D721Med (cell line): Measurements from ENCODE around the gene TUBA3E.
A peak's percentile ranks its signal among the peaks of the same experiment; 100 is the strongest.
"Not testable (repeated sequence)": the region's sequence is repeated elsewhere in the genome, so short reads cannot be mapped to it uniquely, and the experiment has no call there.

Experiments
- DNase-seq: peaks from one replicate; pipeline ENCODE4 v3.0.0; 2011; ENCODE audit warnings: low spot score; ENCODE audit not compliant: insufficient read length
- FAIRE-seq: peaks from 2 replicates; lab custom pipeline; 2011; peaks lifted over from hg19 to GRCh38; lab: Jason Lieb, UNC
- TF ChIP-seq, protein P1 (sequence below): IDR thresholded peaks from 2 replicates; pipeline ENCODE4 v1.5.1; 2012; ENCODE audit warnings: mild to moderate bottlenecking, control low read depth; ENCODE audit not compliant: insufficient read depth; ENCODE audit errors: missing control alignments

Gene TUBA3E

DNA sequence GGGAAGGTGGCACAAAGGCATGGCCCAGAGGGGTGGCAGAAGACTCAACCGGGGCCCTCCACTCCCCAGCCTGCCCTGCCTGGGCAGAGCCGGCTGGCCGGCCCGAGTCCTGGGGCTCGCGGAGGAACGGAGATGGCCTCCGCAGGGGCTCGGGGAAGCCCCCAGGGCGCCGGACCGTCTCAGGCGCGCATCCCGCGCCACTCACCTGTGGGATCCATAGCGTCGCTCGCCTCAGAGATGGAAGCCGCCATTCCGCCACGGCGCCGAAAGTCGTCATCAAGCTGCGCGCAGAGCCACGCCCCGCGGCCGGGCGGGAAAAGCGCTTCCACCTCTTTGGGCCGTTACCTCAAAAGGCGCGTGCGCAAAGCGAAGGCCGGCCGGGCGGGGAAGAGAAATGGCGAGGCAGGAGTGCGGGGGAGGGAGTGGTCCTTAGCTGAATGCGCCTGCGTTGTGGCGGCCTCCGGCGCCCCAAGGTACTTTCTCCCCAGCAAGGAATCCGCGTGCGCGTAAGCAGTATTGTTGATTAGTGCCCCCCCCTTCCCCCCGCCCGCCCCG is 16.8 kb downstream of the TUBA3E start, which contains the start of gene SMPD4:
Gene SMPD4 (minus strand): TSS at position 278 of the 555 bp plus-strand sequence. CDS start 5,010 bp downstream, outside the sequence.
- DNase-seq (peak; percentile 82), FAIRE-seq (no peak)
- TF ChIP-seq, protein P1, sequence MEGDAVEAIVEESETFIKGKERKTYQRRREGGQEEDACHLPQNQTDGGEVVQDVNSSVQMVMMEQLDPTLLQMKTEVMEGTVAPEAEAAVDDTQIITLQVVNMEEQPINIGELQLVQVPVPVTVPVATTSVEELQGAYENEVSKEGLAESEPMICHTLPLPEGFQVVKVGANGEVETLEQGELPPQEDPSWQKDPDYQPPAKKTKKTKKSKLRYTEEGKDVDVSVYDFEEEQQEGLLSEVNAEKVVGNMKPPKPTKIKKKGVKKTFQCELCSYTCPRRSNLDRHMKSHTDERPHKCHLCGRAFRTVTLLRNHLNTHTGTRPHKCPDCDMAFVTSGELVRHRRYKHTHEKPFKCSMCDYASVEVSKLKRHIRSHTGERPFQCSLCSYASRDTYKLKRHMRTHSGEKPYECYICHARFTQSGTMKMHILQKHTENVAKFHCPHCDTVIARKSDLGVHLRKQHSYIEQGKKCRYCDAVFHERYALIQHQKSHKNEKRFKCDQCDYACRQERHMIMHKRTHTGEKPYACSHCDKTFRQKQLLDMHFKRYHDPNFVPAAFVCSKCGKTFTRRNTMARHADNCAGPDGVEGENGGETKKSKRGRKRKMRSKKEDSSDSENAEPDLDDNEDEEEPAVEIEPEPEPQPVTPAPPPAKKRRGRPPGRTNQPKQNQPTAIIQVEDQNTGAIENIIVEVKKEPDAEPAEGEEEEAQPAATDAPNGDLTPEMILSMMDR: no peak

DNA sequence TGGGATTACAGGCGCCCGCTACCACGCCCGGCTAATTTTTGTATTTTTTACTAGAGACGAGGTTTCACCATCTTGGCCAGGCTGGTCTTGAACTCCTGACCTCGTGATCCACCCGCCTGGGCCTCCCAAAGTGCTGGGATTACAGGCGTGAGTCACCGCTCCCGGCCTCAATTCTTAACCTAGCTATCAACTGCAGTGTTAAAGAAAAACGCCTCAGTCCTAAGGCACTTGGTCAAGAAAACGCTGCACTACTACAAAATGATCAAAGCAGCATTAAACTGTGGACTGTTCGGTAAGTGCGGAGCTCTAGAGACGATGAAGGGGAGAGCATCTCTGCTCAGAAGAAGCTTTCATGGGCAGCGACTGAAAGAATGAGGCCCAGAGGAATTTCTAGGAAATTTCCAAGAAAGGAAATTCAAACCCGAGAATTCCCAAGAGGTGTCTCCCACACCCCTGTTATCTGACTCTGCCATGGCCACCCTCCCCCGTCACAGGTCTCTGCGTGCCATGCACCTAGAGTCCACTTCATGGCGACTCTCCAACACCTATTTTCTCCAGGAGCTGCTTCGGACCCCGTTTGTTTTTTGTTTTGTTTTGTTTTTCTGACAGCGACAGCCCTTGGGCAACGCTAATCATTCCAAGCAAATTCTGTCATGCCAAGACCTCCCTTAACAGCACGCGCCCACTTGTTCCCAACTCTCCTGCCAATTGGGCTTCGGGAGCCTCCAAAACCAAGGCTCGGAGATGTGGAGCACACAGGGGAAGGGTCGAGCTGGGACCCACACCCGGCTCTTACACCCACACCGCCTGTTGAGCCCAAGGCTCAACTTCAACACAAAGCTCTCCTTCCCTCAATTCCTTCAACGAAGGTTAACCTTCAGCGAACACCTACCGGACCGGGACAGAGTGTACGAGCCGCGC is 17.6 kb downstream of the TUBA3E start:
- not testable (repeated sequence) for DNase-seq, FAIRE-seq

DNA sequence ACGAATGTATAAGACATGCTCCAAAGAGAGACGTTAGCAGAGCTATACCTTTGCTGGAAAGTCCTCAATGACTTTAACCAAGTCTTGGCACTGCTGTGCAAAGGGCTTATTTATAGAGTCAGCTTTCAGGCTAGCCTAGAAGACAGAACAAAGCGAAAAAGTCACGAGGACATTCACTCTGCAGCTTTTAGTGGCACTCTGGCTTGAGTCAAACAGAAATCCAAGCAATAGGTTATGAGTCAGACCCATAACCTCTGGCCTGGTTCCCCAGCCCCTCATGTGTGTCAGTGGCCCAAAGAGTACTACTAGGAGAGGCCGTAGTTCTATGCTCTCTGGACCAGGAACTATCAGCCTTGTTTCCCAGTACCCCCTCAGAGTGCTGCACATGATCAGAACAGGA is 23.4 kb downstream of the TUBA3E start:
- not testable (repeated sequence) for DNase-seq, FAIRE-seq

DNA sequence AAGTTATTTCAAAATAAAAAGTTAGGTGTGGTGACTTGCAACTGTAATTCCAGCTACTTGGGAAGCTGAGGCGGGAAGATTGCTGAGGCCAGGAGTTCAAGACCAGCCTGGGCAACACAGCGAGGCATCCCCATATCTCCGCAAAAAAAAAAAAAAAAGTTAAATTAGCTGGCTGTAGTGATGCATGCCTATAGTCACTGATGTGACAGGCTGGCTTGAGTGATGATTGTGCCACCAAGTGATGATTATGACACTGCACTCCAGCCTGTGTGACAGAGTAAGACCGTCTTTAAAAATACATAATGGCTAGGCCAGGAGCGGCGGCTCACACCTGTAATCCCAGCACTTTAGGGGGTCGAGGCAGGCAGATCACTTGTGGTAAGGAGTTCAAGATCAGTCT is 28.3 kb downstream of the TUBA3E start:
- DNase-seq (no peak), FAIRE-seq (no peak)
- TF ChIP-seq, protein P1: no peak

DNA sequence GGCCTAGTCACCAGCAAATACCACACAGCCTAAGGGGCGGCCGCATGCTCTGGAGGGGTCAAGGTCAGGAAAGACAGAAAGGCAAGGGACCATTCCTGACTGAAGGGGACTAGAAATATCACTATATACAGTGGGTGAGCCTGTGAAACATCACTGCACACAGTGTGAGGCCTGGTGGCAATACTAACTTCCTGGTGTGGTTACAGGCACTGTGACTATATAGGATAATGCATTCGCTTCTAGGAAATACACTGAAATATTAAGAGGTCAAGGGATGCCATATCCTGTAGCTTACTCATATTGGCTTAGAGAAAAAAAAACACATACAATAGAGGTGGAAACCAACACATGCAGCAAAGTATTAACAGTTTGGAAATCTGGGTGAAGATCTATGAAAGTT is 29.1 kb downstream of the TUBA3E start:
- FAIRE-seq, DNase-seq: not testable (repeated sequence)

DNA sequence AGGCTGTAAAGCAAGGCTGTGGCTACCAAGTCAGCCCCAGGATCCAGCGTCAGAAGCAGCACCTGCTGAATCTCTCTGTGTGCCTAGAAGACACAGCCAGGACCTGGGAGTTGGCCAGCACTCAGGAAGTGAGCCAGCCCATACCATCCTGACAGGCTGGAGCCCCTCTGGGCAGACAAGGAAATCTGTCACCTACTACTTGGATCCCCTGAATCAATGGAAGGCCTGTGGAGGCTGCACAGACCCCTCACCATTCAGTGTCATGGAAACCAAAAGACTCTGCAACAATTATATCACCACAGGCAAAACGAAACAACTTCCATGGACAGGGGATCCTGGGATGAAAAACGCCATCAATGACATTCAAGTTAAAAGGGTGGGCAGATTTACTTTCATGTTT is 31.6 kb downstream of the TUBA3E start:
- not testable (repeated sequence) for DNase-seq, FAIRE-seq

DNA sequence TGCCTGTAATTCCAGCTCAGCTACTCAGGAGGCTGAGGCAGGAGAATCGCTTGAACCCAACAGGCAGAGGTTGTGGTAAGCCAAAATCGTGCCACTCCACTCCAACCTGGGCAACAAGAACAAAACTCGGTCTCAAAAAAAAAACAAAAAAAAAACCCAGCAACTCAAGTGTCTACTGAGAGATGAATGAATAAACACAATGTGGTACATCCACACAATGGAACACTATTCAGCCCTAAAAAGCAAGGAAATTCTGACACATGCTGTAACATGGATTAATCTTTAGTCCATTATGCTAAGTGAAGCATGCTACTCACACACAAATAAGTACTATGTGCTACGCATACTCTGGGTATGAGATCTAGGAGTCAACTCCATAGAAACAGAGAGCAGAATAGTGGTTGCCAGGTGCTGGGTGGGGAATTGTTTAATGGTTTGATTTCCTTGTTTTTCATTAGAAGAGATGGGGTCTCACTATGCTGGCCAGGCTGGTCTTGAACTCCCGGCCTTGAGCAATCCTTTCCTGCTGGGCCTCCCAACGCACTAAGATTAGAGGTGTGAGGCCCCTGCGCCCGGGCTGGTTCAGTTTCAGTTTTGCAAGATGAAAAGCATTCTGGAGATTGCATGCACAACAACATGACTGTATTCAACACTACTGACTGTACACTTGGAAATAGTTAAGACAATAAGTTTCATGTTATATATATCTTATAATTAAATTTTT is 32.8 kb downstream of the TUBA3E start:
- DNase-seq (no peak), FAIRE-seq (no peak)
- TF ChIP-seq, protein P1: no peak

DNA sequence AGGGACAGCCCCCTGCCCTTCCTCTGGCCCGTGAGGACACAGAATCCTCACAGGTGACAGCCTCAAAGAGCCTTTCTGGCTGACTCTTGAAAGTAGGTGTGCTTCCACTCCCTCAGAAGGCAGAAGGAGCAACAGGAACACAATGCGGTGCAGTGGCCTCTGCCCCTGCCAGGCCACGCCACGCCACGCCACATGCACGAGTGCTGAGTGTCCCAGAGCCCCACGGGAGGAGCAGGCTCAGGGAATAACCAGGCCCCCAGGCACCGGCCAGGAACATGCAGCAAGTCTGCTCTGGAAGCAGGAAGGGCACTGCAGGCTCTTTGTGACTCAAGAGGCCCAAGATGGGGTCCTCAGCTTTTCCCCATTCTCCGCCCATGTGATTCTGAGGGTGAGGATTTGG is 35.3 kb downstream of the TUBA3E start:
- TF ChIP-seq, protein P1: no peak

DNA sequence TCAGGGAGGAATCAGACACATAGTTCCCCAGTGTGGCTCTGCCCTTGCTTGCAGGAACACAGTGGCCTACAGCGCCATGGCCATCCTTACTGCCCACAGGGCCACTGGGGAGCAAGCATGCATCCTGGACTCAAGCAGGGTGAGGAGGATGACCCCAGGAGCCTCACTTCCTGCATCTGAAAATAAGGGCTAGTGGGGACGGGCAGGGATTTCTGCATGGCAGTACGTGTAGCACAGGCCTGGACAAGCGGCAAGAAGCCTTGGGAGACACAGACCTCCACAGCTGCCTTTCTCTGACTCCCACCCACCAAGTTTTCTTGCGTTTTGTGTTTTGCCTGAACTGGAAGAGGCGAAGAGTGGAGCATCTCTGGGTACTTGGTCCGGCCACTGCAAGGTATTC is 35.8 kb downstream of the TUBA3E start:
- DNase-seq, FAIRE-seq: not testable (repeated sequence)

More for the DNA sequence above, 35.3 kb downstream of the TUBA3E start:
- DNase-seq (no peak), FAIRE-seq (no peak)

DNA sequence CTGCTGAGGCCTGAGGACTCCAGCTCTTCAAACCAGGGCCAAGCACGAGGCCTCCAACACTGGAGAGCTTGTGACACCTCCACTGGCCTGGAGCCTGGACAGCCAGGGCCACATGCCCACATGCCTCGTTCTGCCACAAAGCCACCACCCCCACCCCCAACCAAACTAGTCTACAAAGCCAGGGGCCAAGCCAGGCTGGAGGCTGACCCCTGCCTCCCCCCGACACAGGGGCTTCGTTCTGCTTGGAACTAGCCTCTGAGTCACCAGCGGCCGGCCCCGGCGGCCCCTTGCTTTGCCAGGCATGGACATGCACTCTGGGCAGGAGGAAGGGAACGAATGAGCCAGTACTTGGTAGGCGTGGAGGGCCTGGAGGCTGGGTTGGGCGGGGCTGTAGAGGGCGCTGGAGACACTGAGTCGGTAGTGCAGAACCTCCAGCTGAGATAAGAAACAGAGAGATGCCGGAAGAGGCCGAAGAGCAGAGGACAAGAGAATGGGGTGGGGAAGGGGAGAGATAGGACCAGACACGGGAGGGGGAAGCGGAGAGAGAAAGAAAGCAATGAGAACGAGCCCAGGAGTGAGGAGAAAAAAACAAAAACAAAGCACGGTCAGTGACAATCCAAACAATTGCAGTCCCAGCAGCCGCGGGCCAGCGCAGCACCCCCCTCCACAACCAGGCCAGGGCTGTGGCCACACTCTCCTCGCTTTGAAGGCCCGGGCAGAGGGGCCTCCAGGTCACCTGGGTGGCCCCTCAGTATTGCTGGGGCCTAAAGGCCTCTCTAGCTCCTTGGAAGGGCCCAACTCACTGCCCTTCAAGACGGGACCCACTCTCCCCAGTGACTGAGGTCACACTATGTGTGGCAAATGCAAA is 37.2 kb downstream of the TUBA3E start:
- FAIRE-seq, DNase-seq: not testable (repeated sequence)
